ENCODE data around the gene DHRS3. TPM values are rescaled to one million over a fixed set of nuclear protein-coding genes. Genes with fewer than 3 reads are reported as not detected.

The DHRS3 gene
- total and polyA plus RNA-seq, 2 of the 13 experiments (the other 11 are each of a cell fraction or from before 2014, with no cell fraction given): 48.5 to 90.5 TPM

DNA sequence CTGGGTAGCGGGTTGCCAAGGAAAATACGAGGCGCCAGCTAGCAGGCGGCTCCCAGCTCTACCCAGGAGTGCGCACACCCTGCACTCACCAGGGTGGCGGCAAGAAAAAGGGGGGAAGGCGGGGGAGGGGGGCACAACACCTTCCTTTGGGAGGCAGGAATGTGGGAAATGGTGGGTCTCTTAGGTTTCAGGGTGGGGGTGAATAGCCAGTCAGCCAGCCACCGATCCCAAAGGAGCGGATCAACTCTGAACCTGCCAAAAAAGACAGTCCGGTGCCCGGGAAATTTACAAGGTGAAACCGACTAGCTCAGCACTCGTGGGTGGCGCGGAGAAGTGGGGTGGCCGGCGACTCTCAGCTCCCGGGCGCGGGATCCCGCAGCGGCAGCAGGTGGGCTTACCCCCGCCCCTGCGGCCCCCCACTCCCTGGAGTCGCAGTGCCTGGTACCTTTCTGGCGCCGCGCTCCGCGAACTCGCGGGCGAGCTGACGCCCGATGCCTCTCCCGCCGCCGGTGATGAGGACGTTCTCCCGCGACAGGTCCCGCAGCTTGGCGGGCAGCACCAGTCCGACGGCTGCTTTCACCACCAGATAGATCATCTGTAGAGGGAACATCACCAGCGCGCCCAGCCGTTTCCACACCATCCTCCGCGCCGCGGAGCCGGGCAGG lies 1.2 kb downstream of the DHRS3 start:
- 0% methylated on average over 17 of the region's 53 CpGs for WGBS (ENCODE audit: low lambda C conversion rate)
- FAIRE-seq (no peak), ATAC-seq (no peak), DNase-seq (ENCODE audit: low spot score) (no peak)
- no peaks in the 10 kb centered on the region for H3K9me3 ChIP-seq (ENCODE audit: low read length)
- in situ Hi-C loops (cut with HindIII; ENCODE audit: extremely low pct_ligation_motif_present, low pct_unique_long_range_greater_than_20kb) (loop anchor here (5.0 kb wide), 2 partner anchors 65 to 90 kb away; no protein-coding TSS in a partner anchor), intact Hi-C loops (cut with micrococcal nuclease; ENCODE audit: unreplicated experiment) (loop anchor here (1.0 to 5.0 kb wide), 2 partner anchors 13 to 140 kb away; no protein-coding TSS in a partner anchor)
- peaks cover 14% of the 10 kb centered on the region for H4K20me1 ChIP-seq (ENCODE audit: insufficient read depth, low read length)
- ChIA-PET CTCF (ENCODE audit: low intra/inter-chr PET ratio, low total read pairs) (no interaction called here), POLR2A (interaction anchor here (0.7 to 10.1 kb wide), 25 partner anchors 15 to 1349 kb away, joined by 3 to 357 read pairs (median 7); no protein-coding TSS in a partner anchor)
- H3K4me1 ChIP-seq (ENCODE audit: insufficient read depth, low read length): peaks cover 60% of the 10 kb centered on the region
- H3K79me2 ChIP-seq (ENCODE audit: insufficient read depth, low read length): peaks cover 61% of the 10 kb centered on the region
- H3K4me2 ChIP-seq (ENCODE audit: low read depth, low read length): peak overlapping the region; percentile 87
- no peak overlapping the region for H2AFZ ChIP-seq (ENCODE audit: low read length)
- H3K27me3 ChIP-seq (ENCODE audit: control insufficient read depth in 1 of 2, insufficient read depth in 2 of 2, low read length in 2 of 2): peaks cover 0 to 3% of the 10 kb centered on the region in 2 experiments; a peak in 1 of 5 replicates
- H3K27ac ChIP-seq (ENCODE audit: extremely low read length, insufficient read depth, low read length): peak overlapping the region; percentile 94
- TSS peak; percentile 79 for BruUV-seq (replicated peaks)
- peak overlapping the region; percentile 91 to 97 (median 94) for H3K4me3 ChIP-seq (replicated peaks in 1 of 3; ENCODE audit: insufficient read depth in 1 of 3, low read depth in 2 of 3, low read length in 3 of 3)
- peak overlapping the region; percentile 97 for H3K9ac ChIP-seq (ENCODE audit: insufficient read depth, low read depth, low read length)
- peaks cover 8 to 20% of the 10 kb centered on the region in 2 experiments; a peak in 4 of 5 replicates for H3K36me3 ChIP-seq (replicated peaks in 1 of 2; ENCODE audit: control insufficient read depth in 1 of 2, insufficient read depth in 2 of 2, low read length in 2 of 2)
- 0 out of 2 replicates have a peak, but pooled peaks have one; percentile 10 for TF ChIP-seq ELF3 (CRISPR knock-in tag; IDR thresholded peaks at IDR 0.05)
- TF ChIP-seq NKX3-1 (CRISPR knock-in tag; IDR thresholded peaks at IDR 0.05): no peak
- TF ChIP-seq NCOA2 (CRISPR knock-in tag; IDR thresholded peaks at IDR 0.05): peak; percentile 15; the same call in 1 of the 2 replicates
- peak; percentile 72 for TF ChIP-seq RBM22 (optimal IDR thresholded peaks at IDR 0.05; ENCODE audit: low read length)
- peak; percentile 12; the same call in 1 of the 2 replicates for TF ChIP-seq MIER3 (CRISPR knock-in tag; IDR thresholded peaks at IDR 0.05; ENCODE audit: borderline replicate concordance)
- TF ChIP-seq, protein P1, sequence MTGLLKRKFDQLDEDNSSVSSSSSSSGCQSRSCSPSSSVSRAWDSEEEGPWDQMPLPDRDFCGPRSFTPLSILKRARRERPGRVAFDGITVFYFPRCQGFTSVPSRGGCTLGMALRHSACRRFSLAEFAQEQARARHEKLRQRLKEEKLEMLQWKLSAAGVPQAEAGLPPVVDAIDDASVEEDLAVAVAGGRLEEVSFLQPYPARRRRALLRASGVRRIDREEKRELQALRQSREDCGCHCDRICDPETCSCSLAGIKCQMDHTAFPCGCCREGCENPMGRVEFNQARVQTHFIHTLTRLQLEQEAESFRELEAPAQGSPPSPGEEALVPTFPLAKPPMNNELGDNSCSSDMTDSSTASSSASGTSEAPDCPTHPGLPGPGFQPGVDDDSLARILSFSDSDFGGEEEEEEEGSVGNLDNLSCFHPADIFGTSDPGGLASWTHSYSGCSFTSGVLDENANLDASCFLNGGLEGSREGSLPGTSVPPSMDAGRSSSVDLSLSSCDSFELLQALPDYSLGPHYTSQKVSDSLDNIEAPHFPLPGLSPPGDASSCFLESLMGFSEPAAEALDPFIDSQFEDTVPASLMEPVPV (CRISPR knock-in tag; IDR thresholded peaks at IDR 0.05): peak; percentile 50; the same call in 1 of the 2 replicates
- TF ChIP-seq MAF1 (CRISPR knock-in tag; IDR thresholded peaks at IDR 0.05; ENCODE audit: borderline replicate concordance): 0 out of 2 replicates have a peak, but pooled peaks have one; percentile 21
- TF ChIP-seq ZNF224 (CRISPR knock-in tag; IDR thresholded peaks at IDR 0.05): 0 out of 2 replicates have a peak, but pooled peaks have one; percentile 30
- TF ChIP-seq MED13 (CRISPR knock-in tag; IDR thresholded peaks at IDR 0.05): 0 out of 2 replicates have a peak, but pooled peaks have one; percentile 15
- peak; percentile 71; the same call in 1 of the 2 replicates for TF ChIP-seq PAF1 (CRISPR knock-in tag; IDR thresholded peaks at IDR 0.05)
- no peak for TF ChIP-seq ZNF343 (CRISPR knock-in tag; IDR thresholded peaks at IDR 0.05)
- no peak for TF ChIP-seq FIP1L1 (IDR thresholded peaks at IDR 0.05; ENCODE audit: borderline replicate concordance, insufficient read depth, low read depth, low read length)
- peak; percentile 16; the same call in 1 of the 2 replicates for TF ChIP-seq RXRA (CRISPR knock-in tag; IDR thresholded peaks at IDR 0.05)
- 0 out of 2 replicates have a peak, but pooled peaks have one; percentile 18 for TF ChIP-seq KDM5A (IDR thresholded peaks at IDR 0.05; ENCODE audit: borderline replicate concordance, low read length)
- TF ChIP-seq ISX (CRISPR knock-in tag; conservative IDR thresholded peaks at IDR 0.05): 0 out of 2 replicates have a peak, but pooled peaks have one; percentile 38
- TF ChIP-seq ZSCAN20 (CRISPR knock-in tag; IDR thresholded peaks at IDR 0.05; ENCODE audit: borderline replicate concordance): 0 out of 2 replicates have a peak, but pooled peaks have one; percentile 50
- no peak for TF ChIP-seq RCOR2 (CRISPR knock-in tag; IDR thresholded peaks at IDR 0.05)
- TF ChIP-seq, protein P2, sequence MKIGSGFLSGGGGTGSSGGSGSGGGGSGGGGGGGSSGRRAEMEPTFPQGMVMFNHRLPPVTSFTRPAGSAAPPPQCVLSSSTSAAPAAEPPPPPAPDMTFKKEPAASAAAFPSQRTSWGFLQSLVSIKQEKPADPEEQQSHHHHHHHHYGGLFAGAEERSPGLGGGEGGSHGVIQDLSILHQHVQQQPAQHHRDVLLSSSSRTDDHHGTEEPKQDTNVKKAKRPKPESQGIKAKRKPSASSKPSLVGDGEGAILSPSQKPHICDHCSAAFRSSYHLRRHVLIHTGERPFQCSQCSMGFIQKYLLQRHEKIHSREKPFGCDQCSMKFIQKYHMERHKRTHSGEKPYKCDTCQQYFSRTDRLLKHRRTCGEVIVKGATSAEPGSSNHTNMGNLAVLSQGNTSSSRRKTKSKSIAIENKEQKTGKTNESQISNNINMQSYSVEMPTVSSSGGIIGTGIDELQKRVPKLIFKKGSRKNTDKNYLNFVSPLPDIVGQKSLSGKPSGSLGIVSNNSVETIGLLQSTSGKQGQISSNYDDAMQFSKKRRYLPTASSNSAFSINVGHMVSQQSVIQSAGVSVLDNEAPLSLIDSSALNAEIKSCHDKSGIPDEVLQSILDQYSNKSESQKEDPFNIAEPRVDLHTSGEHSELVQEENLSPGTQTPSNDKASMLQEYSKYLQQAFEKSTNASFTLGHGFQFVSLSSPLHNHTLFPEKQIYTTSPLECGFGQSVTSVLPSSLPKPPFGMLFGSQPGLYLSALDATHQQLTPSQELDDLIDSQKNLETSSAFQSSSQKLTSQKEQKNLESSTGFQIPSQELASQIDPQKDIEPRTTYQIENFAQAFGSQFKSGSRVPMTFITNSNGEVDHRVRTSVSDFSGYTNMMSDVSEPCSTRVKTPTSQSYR (CRISPR knock-in tag; IDR thresholded peaks at IDR 0.05; ENCODE audit: borderline replicate concordance): 0 out of 2 replicates have a peak, but pooled peaks have one; percentile 0
- peak; percentile 45; the same call in 1 of the 2 replicates for TF ChIP-seq ZNF768 (CRISPR knock-in tag; IDR thresholded peaks at IDR 0.05)
- no peak for TF ChIP-seq ZNF138 (CRISPR knock-in tag; IDR thresholded peaks at IDR 0.05; ENCODE audit: low read depth)
